ENCODE results near the gene SMYD3. TPM values are rescaled to one million over a fixed set of nuclear protein-coding genes. Genes with fewer than 3 reads are reported as not detected.

Gene SMYD3
- total RNA-seq, 1 experiment from 2014 or later, result 35.1 TPM

GRCh38 chr1:246220495-246221065 is 286.5 kb downstream of the SMYD3 start:
- H3K4me1 Mint-ChIP-seq (ENCODE audit: low read depth, unreplicated experiment), result no peaks in the 10 kb centered on the region
- no peaks in the 10 kb centered on the region for H3K36me3 Mint-ChIP-seq (ENCODE audit: insufficient read depth, unreplicated experiment)
- TF ChIP-seq CTCF (IDR thresholded peaks at IDR 0.05; ENCODE audit: unreplicated experiment), result no peak
- BruUV-seq (replicated peaks), result no TSS peak
- no peaks in the 10 kb centered on the region for H3K9me3 Mint-ChIP-seq (ENCODE audit: low read depth, unreplicated experiment)
- no peak overlapping the region for H3K4me3 Mint-ChIP-seq (ENCODE audit: low read depth, unreplicated experiment)
- CTCF ChIA-PET, result no interaction called here
- no peaks in the 10 kb centered on the region for H3K27me3 Mint-ChIP-seq (ENCODE audit: unreplicated experiment)
- no peak overlapping the region for H3K27ac Mint-ChIP-seq (ENCODE audit: unreplicated experiment)
- intact Hi-C loops (cut with micrococcal nuclease; ENCODE audit: unreplicated experiment), result no loop called here
- no peak for DNase-seq

GRCh38 chr1:246219508-246220030 is 287.5 kb downstream of the SMYD3 start:
- Mint-ChIP-seq H3K36me3 (ENCODE audit: insufficient read depth, unreplicated experiment) (no peaks in the 10 kb centered on the region), H3K4me1 (ENCODE audit: low read depth, unreplicated experiment) (no peaks in the 10 kb centered on the region), H3K9me3 (ENCODE audit: low read depth, unreplicated experiment) (no peaks in the 10 kb centered on the region), H3K4me3 (ENCODE audit: low read depth, unreplicated experiment) (no peak overlapping the region), H3K27me3 (ENCODE audit: unreplicated experiment) (no peaks in the 10 kb centered on the region), H3K27ac (ENCODE audit: unreplicated experiment) (no peak overlapping the region)
- intact Hi-C loops (cut with micrococcal nuclease; ENCODE audit: unreplicated experiment), result no loop called here
- no peak for DNase-seq
- BruUV-seq (replicated peaks), result no TSS peak
- CTCF ChIA-PET, result no interaction called here
- no peak for TF ChIP-seq CTCF (IDR thresholded peaks at IDR 0.05; ENCODE audit: unreplicated experiment)

- CTCF ChIA-PET, result no interaction called here
- no TSS peak for BruUV-seq (replicated peaks)
These were observed 288.4 kb downstream of the SMYD3 start for GRCh38 chr1:246218686-246219085.

GRCh38 chr1:246216906-246217305 is 290.2 kb downstream of the SMYD3 start:
- no TSS peak for BruUV-seq (replicated peaks)
- H3K4me1 Mint-ChIP-seq (ENCODE audit: low read depth, unreplicated experiment), result no peaks in the 10 kb centered on the region
- no peak overlapping the region for H3K27ac Mint-ChIP-seq (ENCODE audit: unreplicated experiment)
- no peak overlapping the region for H3K4me3 Mint-ChIP-seq (ENCODE audit: low read depth, unreplicated experiment)
- no peaks in the 10 kb centered on the region for H3K9me3 Mint-ChIP-seq (ENCODE audit: low read depth, unreplicated experiment)
- CTCF ChIA-PET, result no interaction called here
- no peak for TF ChIP-seq CTCF (IDR thresholded peaks at IDR 0.05; ENCODE audit: unreplicated experiment)
- H3K27me3 Mint-ChIP-seq (ENCODE audit: unreplicated experiment), result no peaks in the 10 kb centered on the region
- H3K36me3 Mint-ChIP-seq (ENCODE audit: insufficient read depth, unreplicated experiment), result no peaks in the 10 kb centered on the region
- DNase-seq, result no peak
- intact Hi-C loops (cut with micrococcal nuclease; ENCODE audit: unreplicated experiment), result no loop called here

More at GRCh38 chr1:246218686-246219085, 288.4 kb downstream of the SMYD3 start:
- no peak for DNase-seq
- TF ChIP-seq CTCF (IDR thresholded peaks at IDR 0.05; ENCODE audit: unreplicated experiment), result no peak
- Mint-ChIP-seq H3K27ac (ENCODE audit: unreplicated experiment) (no peak overlapping the region), H3K36me3 (ENCODE audit: insufficient read depth, unreplicated experiment) (no peaks in the 10 kb centered on the region), H3K4me3 (ENCODE audit: low read depth, unreplicated experiment) (no peak overlapping the region), H3K27me3 (ENCODE audit: unreplicated experiment) (no peaks in the 10 kb centered on the region), H3K4me1 (ENCODE audit: low read depth, unreplicated experiment) (no peaks in the 10 kb centered on the region), H3K9me3 (ENCODE audit: low read depth, unreplicated experiment) (no peaks in the 10 kb centered on the region)
- intact Hi-C loops (cut with micrococcal nuclease; ENCODE audit: unreplicated experiment), result no loop called here
